Adrenal gland (tissue), 5 donors: ENCODE data around the gene PLCH2.

Source experiments
- CTCF ChIP-seq, 6 experiments: fragments of 450-650 bp in 4 of 6; fragments of 200-600 bp in 2 of 6; sonication (generic) in 1 of 6; IDR thresholded peaks; 1 replicate in 5 of 6; 2 replicates in 1 of 6; pipeline versions ENCODE4 v1.5.1 to v1.8.0; 2016 to 2021; ENCODE audit warnings: antibody characterized with exemption in 6 of 6, mild to moderate bottlenecking in 2 of 6, moderate library complexity in 1 of 6
- POLR2A ChIP-seq, 2 donors: fragments of 450-650 bp; IDR thresholded peaks; one replicate each; pipeline ENCODE4 v1.6.1; 2017; ENCODE audit warnings: antibody characterized with exemption in 2 of 2, mild to moderate bottlenecking in 2 of 2, moderate library complexity in 1 of 2
- donor health status: DM: no; HTN: no; CAD: no.

- TF ChIP-seq CTCF (IDR thresholded peaks at IDR 0.05) (no peak), POLR2A (IDR thresholded peaks at IDR 0.05) (no peak)
Observed at GRCh38 chr1:2495546-2495945, 19.5 kb downstream of the PLCH2 start.
